Liver (tissue), 9 donors: ENCODE results near the gene REXO5. TPM values are rescaled to one million over a fixed set of nuclear protein-coding genes. Genes with fewer than 3 reads are reported as not detected.

Experiments
- DNase-seq: peaks from one replicate; pipeline ENCODE4 v3.0.0-alpha.2; 2017; ENCODE audit warnings: low spot score
- H3K27ac ChIP-seq, 2 donors: one replicate each; pipeline ENCODE4 v1.7.0; 2013; ENCODE audit warnings: inconsistent platforms in 2 of 2, low read length in 2 of 2, control low read depth in 1 of 2, low read depth in 1 of 2, mild to moderate bottlenecking in 1 of 2
- H3K27me3 ChIP-seq, 4 donors: one replicate each; pipeline versions ENCODE4 v1.6.1 to v1.7.0; 2013; ENCODE audit warnings: low read length in 3 of 4, inconsistent platforms in 1 of 4, mild to moderate bottlenecking in 1 of 4, moderate library complexity in 1 of 4; ENCODE audit not compliant: control insufficient read depth in 4 of 4, insufficient read depth in 4 of 4
- H3K36me3 ChIP-seq, 4 donors: one replicate each; pipeline versions ENCODE4 v1.6.1 to v1.7.0; 2013; ENCODE audit warnings: low read length in 3 of 4, mild to moderate bottlenecking in 3 of 4, low read depth in 1 of 4, moderate library complexity in 1 of 4; ENCODE audit not compliant: control insufficient read depth in 4 of 4, insufficient read depth in 3 of 4
- H3K4me1 ChIP-seq, 4 donors: one replicate each; pipeline versions ENCODE4 v1.6.1 to v1.7.0; 2013; ENCODE audit warnings: low read length in 3 of 4, mild to moderate bottlenecking in 3 of 4, moderate library complexity in 1 of 4; ENCODE audit not compliant: control insufficient read depth in 4 of 4, insufficient read depth in 4 of 4
- H3K4me3 ChIP-seq, 3 donors: one replicate each; pipeline versions ENCODE4 v1.6.1 to v1.7.0; 2013; ENCODE audit warnings: low read length in 3 of 3, control low read depth in 1 of 3, low read depth in 1 of 3, mild to moderate bottlenecking in 1 of 3
- H3K9ac ChIP-seq, 2 donors: one replicate each; pipeline ENCODE4 v1.7.0; 2013; ENCODE audit warnings: low read length in 2 of 2, mild to moderate bottlenecking in 2 of 2, moderate library complexity in 2 of 2, control low read depth in 1 of 2, low read depth in 1 of 2
- H3K9me3 ChIP-seq, 4 donors: one replicate each; pipeline versions ENCODE4 v1.6.1 to v1.7.0; 2013; ENCODE audit warnings: low read length in 3 of 4; ENCODE audit not compliant: control insufficient read depth in 4 of 4
- ATF3 ChIP-seq: IDR thresholded peaks from 2 replicates; pipeline ENCODE4 v1.6.1; 2016; ENCODE audit warnings: antibody characterized with exemption
- CTCF ChIP-seq: fragments of 150-350 bp; IDR thresholded peaks from 2 replicates; pipeline ENCODE4 v1.5.1; 2017; ENCODE audit warnings: improper control_type of control experiment, low read depth, low read length; ENCODE audit not compliant: missing input control
- FOXA2 ChIP-seq: IDR thresholded peaks from 2 replicates; pipeline ENCODE4 v1.6.1; 2016; ENCODE audit warnings: antibody characterized with exemption
- GABPA ChIP-seq, 2 donors: IDR thresholded peaks in 1 of 2; conservative IDR thresholded peaks in 1 of 2; 2 replicates each; pipeline ENCODE4 v1.6.1; 2016; ENCODE audit warnings: antibody characterized with exemption in 2 of 2, mild to moderate bottlenecking in 1 of 2, moderate library complexity in 1 of 2
- HNF4A ChIP-seq, 2 donors: conservative IDR thresholded peaks; 2 replicates each; pipeline ENCODE4 v1.6.1; 2016; ENCODE audit warnings: antibody characterized with exemption in 2 of 2, mild to moderate bottlenecking in 2 of 2
- HNF4G ChIP-seq: IDR thresholded peaks from 2 replicates; pipeline ENCODE4 v1.6.1; 2016; ENCODE audit warnings: antibody characterized with exemption
- JUND ChIP-seq, 2 donors: IDR thresholded peaks; 2 replicates each; pipeline ENCODE4 v1.6.1; 2016; ENCODE audit warnings: antibody characterized with exemption in 2 of 2
- MAX ChIP-seq: IDR thresholded peaks from 2 replicates; pipeline ENCODE4 v1.6.1; 2016; ENCODE audit warnings: antibody characterized with exemption
- NR2F2 ChIP-seq: IDR thresholded peaks from 2 replicates; pipeline ENCODE4 v1.6.1; 2016; ENCODE audit warnings: antibody characterized with exemption
- RXRA ChIP-seq, 2 donors: IDR thresholded peaks; 2 replicates each; pipeline ENCODE4 v1.6.1; 2017 to 2018; ENCODE audit warnings: antibody characterized with exemption in 2 of 2, mild to moderate bottlenecking in 1 of 2
- SP1 ChIP-seq: IDR thresholded peaks from 2 replicates; pipeline ENCODE4 v1.6.1; 2018; ENCODE audit warnings: antibody characterized with exemption, mild to moderate bottlenecking
- TAF1 ChIP-seq: conservative IDR thresholded peaks from 2 replicates; pipeline ENCODE4 v1.6.1; 2016; ENCODE audit warnings: antibody characterized with exemption, mild to moderate bottlenecking
- YY1 ChIP-seq: IDR thresholded peaks from 2 replicates; pipeline ENCODE4 v1.6.1; 2016; ENCODE audit warnings: antibody characterized with exemption, mild to moderate bottlenecking
- ZBTB33 ChIP-seq: IDR thresholded peaks from 2 replicates; pipeline ENCODE4 v1.6.1; 2016; ENCODE audit warnings: antibody characterized with exemption
- WGBS: extraction: QIAGEN DNeasy Blood & Tissue Kit; methylation state at CpG from one replicate; pipeline ENCODE4 v1.1.7; 2013; 5-methylcytosine and 5-hydroxymethylcytosine counted together
- polyA plus RNA-seq, 2 donors: library from polyadenylated mRNA; stranded (reverse) in 1 of 2; unstranded in 1 of 2; fragments of 200-250 nt in 1 of 2; fragments of >200 nt in 1 of 2; fragmentation: Nextera tagmentation in 1 of 2; extraction: Ambion mirVana in 1 of 2; gene quantifications; one replicate each; pipeline versions ENCODE4 v1.2.1 to v1.2.3, GENCODE V29; 2013 to 2015
- total RNA-seq, 2 donors: library from RNA; depleted of rRNA; stranded (reverse); fragments of >200 nt; gene quantifications; one replicate each; pipeline ENCODE4 v1.2.3, GENCODE V29; 2014
- donor health status: healthy.
- donor health status: healthy.
- donor health status: healthy.
- donor health status: healthy.
- donor health status: healthy.

The REXO5 gene
- total and polyA plus RNA-seq, 4 donors = 0.83 to 10.6 (median 1.8) TPM

- no peaks in the 10 kb centered on the region for H3K9me3 ChIP-seq
- no peak overlapping the region for H3K4me3 ChIP-seq
- no peak overlapping the region for H3K27ac ChIP-seq
- H3K4me1 ChIP-seq = peaks cover 9 to 49% (median 40%) of the 10 kb centered on the region in 4 donors
- DNase-seq = no peak
- no peak overlapping the region for H3K9ac ChIP-seq
- peaks cover 3 to 11% (median 7%) of the 10 kb centered on the region in 4 donors for H3K36me3 ChIP-seq
- 66% methylated on average over 2 of the region's 2 CpGs for WGBS
- no peaks in the 10 kb centered on the region for H3K27me3 ChIP-seq
- TF ChIP-seq TAF1 = no peak
- peak in 1 of 2 donors; percentile 25 for TF ChIP-seq HNF4A (conservative IDR thresholded peaks at IDR 0.05)
These were observed 88.1 kb downstream of the REXO5 start for GRCh38 chr16:20894388-20894787.

GRCh38 chr16:20897253-20897897 is 91.0 kb downstream of the REXO5 start:
- Histone ChIP-seq H3K4me1 (peaks cover 2 to 40% (median 32%) of the 10 kb centered on the region in 4 donors), H3K27me3 (no peaks in the 10 kb centered on the region), H3K27ac (peak overlapping the region; percentile 12 to 49), H3K36me3 (peaks cover 3 to 10% (median 4%) of the 10 kb centered on the region in 4 donors), H3K4me3 (no peak overlapping the region), H3K9ac (no peak overlapping the region), H3K9me3 (no peaks in the 10 kb centered on the region)
- TF ChIP-seq ATF3 = peak; percentile 37
- no peak for TF ChIP-seq GABPA (IDR thresholded peaks at IDR 0.05 in 1 of 2, conservative IDR thresholded peaks at IDR 0.05 in 1 of 2)
- peak; percentile 28 to 61 for TF ChIP-seq RXRA (IDR thresholded peaks at IDR 0.05)
- TF ChIP-seq YY1 = no peak
- TF ChIP-seq FOXA2 = no peak
- peak; percentile 33 to 77 for TF ChIP-seq JUND (IDR thresholded peaks at IDR 0.05)
- no peak for TF ChIP-seq SP1
- TF ChIP-seq NR2F2 = no peak
- peak; percentile 41 to 69 for TF ChIP-seq HNF4A (conservative IDR thresholded peaks at IDR 0.05)
- WGBS = 78% methylated on average over 4 of the region's 4 CpGs
- no peak for DNase-seq

GRCh38 chr16:20897922-20898321 is 91.6 kb downstream of the REXO5 start:
- TF ChIP-seq ATF3 (no peak), HNF4A (conservative IDR thresholded peaks at IDR 0.05) (no peak), YY1 (no peak), CTCF (no peak), HNF4G (no peak), FOXA2 (no peak), RXRA (IDR thresholded peaks at IDR 0.05) (no peak), MAX (no peak), ZBTB33 (no peak)
- no peak for DNase-seq
- WGBS = 67% methylated on average over 3 of the region's 3 CpGs
- H3K9ac ChIP-seq = no peak overlapping the region
- peak overlapping the region in 1 of 3 donors; percentile 63 for H3K4me3 ChIP-seq
- peak overlapping the region in 1 of 2 donors; percentile 32 for H3K27ac ChIP-seq
- peaks cover 3 to 9% (median 6%) of the 10 kb centered on the region in 4 donors for H3K36me3 ChIP-seq
- no peaks in the 10 kb centered on the region for H3K9me3 ChIP-seq
- H3K27me3 ChIP-seq = no peaks in the 10 kb centered on the region
- peaks cover 2 to 40% (median 32%) of the 10 kb centered on the region in 4 donors for H3K4me1 ChIP-seq
